GM21447 (cell line): ENCODE results near the gene PRDX5.

ENCODE experiments used
- ATAC-seq: cut with Tn5 transposase; IDR thresholded peaks from one replicate; pipeline ENCODE4 v1.9.1; 2021; ENCODE audit not compliant: unreplicated experiment

Gene PRDX5

DNA sequence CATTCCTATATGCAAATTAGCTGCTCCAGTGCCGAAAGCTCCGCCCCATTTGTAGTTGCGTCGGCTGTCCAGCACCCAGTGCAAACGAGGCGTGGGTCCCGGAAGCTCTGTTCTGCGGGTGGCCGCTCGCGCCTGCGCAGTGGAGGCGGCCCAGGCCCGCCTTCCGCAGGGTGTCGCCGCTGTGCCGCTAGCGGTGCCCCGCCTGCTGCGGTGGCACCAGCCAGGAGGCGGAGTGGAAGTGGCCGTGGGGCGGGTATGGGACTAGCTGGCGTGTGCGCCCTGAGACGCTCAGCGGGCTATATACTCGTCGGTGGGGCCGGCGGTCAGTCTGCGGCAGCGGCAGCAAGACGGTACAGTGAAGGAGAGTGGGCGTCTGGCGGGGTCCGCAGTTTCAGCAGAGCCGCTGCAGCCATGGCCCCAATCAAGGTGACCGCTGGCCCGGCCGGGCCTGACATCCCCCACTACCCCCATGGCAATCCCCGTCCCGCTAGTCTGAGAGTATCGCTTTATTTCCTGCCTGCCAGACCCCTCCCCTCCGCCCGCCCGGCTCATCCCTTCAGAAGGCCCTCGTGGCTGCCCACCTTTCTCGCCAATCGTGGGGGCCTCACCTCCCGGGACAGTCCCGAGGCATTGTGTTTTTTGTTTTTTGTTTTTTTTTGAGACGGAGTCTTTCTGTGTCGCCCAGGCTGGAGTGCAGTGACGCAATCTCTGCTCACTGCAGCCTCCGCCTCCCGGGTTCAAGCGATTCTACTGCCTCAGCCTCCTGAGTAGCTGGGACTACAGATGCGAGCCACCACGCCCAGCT lies at the start of gene PRDX5:
TSS of gene PRDX5 (plus strand) at position 161 of the 805 bp plus-strand sequence. CDS start at position 256, 95 bp downstream.
- peak; percentile 46 for ATAC-seq

DNA sequence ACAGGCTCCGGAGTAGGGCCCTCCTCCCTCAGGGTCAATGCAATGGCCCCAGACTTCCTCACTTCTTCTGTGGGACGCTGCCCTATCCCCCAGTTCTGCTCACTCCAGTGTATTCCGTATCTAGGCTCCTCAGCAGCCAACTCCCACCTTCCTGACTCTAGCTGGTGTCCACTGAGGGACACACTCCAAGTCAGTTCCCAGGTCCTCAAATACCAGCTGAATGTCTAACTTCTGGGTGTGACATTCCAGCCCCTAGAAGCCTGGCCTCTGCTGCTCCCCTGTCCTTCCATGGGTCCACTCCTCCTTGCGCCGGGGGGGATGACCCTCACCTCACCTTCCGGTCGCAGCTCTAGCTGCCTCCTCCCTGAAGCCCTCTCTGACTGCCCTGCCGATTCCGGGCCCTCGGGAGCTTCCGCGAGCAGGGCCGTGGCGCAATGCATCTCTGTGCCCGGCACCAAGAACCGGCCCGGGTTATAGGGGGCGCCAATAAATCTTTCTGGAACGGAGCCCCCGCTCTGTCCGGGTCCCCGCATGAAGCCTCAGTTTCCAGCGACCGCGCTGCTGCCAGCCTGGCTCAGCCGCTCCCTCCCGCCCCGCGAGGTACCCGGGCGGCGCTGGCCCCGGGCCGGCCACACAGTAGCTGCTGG lies 48.9 kb upstream of the PRDX5 start:
- ATAC-seq, result peak; percentile 6

DNA sequence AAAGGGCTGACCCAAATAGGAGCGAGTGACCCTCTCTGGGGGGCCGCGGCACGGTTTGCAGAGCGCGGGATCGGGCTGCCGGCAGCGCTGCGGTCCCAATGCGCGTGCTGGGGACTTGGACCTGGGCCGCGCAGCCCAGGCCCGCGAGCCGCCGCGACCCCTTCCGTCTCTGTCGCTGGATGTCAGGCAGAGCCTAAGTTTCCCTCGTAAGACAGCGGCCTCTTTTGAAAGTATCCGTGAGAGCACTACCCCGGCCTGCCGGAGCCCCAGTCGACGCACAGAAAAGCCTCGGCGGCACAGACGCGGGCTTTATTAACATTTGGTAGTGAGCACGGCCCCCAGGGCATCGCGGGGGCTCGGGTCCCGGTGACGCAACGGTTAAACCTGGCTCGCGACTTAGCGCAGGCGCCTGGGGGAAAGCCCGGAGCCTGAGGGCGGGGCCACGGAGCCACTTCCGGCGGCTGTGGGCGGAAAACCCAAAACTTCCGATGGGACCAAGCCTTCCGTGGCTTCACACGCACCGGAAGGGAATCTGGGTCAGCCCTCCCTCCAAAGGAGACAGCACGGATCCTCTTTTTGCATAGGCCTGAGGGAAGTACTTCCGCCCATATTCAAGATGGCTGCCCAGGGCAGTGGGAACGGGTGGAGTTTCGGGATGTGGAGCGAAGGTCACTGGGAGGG lies 48.2 kb upstream of the PRDX5 start:
- ATAC-seq, result peak; percentile 66

DNA sequence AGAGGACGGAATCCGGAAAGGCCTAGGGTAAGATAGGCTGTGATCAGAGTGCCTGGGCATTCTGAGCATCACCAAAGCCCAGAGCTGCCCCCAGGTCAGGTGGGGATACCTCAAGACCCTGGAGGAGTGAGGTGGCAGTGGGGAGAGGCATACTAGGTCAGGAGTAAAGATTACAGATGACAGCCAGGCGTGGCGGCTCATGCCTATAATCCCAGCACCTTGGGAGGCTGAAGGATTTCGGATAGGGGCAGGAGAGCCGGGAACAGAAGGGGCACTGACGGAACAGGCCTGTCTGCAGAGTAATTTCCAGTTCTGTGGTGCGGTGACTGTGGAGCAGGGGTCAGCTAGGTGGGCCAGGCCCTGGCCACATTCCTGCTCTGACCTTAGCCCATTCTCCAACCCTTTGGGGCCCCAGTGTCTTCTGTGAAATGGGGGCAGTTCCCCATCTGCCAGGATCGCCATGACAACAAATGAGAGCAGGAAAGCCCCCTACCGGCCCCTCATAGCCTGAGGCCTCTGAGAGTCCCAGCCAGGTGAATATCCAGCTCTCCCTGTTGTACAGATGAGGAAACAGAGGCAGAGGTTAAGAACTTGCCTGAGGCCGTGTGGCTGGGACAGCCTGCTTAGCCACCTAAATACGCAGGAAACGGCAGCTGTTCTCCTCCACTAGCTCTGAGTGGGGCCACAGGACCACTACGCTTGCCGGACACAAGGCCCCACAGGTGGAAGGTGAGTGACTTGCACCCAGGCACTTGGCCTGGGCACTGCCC lies 42.7 kb upstream of the PRDX5 start:
- ATAC-seq, result no peak

DNA sequence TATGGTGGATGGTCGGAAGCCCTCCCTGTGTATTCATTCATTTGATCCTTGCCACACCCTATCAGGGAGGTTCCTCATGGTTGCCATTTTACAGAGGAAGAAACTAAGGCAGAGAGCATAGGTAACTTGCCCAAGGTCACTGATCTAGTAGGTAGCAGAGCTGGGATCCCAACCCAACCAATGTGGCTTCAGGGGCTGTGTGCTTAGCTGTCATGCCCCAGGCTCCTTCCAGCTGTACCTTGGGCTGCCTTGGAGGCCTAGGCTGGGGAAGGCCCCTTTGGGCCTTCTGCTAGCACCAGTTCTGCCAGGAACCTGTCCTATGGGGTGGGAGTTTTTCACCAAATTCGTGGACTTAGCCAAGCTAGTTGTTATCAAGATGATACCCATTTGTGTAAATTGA lies 42.1 kb upstream of the PRDX5 start:
- ATAC-seq, result no peak

DNA sequence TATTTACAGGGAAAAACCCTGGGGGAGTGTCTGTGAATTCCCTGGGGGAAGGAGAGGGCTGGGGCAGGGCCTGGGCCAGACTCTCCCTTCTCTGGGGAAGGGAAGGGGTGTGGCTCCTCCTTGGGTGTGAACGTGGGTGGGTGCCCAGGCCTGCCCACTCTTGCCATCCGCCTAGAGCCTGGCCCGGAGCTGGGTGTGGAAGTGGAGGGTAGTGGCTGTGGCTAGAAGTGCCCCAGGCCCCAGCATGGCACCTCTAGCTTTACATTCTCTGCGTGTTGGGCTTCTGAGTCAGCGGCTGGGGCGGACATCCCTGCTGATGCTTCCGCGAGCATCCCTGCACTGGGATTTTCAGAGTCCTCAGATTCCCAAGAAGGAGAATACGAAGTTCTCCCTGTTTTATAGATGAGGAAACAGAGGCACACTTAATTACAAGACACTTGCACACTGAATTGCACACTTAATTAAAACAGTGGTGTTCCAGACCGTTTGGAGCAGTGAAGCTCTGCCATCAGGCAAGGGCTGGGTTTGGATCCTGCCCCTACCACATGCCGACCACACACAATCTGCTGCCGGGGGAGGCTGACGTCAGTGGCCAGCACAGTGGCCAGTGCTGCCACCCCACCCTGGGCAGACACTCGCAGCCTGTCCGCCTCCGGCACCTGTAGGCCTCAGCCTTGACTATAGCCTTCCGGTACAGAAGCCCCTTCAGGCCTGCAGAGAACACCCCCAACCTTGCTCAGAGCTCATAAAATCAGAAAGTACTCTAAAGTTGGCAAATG lies 41.1 kb upstream of the PRDX5 start:
- no peak for ATAC-seq

DNA sequence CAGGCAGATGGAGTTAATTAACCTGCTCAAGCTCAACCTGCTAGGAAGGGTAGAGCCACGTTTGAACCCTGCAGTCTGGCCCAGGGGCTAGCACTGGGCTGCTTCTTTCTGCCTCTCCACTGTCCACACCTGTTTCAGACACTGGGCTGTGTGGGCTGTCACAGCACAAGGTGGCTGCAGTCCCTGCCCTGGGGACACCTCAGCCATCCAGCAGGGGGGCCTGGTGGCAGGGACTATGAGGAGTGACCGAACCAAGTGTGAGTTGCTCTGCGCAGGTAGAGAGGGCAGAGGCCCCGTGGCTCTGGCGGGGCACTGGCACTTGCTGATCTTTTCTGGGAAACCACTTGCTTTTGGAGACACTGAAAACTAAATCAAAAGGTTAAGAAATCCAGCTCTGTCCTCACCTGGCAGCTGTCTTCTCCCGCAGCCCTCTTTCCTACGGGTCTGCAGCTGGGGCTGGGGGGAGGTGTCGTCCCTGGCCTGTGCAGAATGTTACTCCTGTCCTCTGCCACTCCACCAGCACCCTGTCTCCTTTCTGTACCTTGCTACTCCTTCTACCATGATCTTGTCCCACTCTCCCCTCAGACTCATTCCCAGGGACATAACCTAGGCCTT lies 39.2 kb upstream of the PRDX5 start:
- ATAC-seq, result no peak

DNA sequence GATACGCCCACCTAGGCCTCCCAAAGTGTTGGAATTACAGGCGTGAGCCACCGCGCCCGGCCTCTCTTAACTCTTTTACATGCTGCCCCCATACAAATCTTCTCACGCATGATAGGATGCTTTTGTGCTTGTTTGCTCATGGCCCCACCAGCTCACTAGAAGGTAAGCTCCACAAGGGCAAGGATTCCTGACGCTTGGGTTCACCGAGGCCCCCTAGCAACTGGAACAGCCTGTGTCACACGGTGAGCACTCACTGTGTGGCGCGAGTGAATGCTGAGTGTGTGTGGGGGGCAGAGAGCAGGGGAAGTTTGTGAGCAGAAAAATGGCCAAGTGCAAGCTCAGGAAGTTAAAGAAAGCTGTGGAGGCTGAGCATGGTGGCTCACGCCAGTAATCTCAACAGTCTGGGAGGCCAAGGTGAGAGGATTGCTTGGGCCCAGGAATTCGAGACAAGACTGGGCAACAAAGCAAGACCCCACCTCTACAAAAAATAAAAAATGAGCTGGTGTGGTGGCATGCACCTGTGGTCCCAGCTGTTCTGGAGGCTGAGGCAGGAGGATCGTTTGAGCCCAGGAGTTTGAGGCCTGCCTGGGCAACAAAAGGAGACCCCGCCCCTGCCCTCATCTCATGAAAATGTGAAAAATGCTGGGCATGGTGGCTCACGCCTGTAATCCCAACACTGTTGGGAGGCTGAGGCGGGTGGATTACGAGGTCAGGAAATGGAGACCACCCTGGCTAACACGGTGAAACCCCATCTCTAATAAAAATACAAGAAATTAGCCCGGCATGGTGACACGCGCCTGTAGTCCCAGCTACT lies 35.8 kb upstream of the PRDX5 start:
- ATAC-seq, result no peak

DNA sequence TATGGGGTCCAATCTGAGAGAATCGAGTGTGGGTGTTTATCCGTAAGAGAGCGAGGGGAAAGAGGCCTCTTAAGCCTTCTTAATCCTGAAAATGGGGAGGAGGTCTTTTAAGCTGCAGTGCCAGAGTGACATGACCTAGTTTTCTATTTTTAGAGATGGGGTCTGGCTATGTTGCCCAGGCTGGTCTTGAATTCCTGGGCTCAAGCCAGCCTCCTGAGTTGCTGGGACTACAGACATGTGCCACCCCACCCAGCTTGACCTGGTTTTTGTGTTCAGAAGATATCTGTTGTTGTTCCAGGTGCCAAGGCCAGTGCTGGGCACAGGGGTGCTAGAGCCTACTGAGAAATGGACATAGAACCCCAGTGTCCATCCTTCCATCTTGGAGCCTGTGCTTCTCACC lies 34.8 kb upstream of the PRDX5 start:
- ATAC-seq, result no peak

DNA sequence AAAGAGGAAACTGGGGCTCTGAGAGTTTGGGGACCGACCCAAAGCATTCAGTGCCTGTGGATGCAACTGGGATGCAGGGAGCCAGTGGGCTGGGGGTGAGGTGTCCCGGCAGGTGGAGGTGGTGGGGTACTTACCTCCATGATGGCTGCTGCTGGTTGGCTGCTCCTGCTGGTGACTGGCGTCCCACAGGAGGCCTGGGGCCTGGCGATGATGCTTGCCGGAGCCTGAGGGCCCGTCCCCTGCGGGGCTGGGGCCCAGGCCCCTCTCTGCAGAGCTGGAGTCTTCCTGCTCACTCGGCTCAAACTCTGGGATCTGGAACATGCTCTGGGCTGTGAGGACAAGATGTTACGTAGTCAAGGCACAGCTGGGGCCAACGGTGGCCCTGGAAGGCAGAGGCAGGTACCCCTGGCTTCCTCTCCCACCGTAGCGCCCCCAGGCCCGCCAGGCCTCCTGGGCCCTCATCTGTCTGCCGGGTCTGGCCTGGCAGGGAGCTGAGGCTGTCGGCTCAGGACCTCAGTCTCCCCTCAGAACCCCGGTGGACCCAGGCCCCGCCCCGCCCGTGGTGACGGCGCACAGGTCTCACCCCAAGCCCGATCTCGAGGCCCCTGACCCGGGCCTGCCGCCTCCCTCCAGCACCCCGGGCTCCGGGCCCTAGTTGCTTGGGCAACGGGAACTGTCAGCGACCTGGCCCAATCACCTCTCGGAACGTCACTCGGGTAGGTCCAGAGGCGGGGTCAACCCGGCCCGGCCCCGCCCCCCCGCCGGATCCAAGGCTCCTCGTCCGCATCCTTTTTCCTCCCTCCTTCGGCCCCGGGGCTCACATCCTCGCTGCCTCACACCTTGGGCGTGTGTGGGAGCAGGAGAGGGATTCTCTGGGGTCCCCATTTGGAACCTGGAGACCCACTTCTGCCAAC lies 33.6 kb upstream of the PRDX5 start, which contains the start of gene BAD:
TSS of gene BAD (minus strand) at position 618 of the 914 bp plus-strand sequence. CDS start at position 321, 297 bp downstream.
- ATAC-seq, result peak; percentile 74

DNA sequence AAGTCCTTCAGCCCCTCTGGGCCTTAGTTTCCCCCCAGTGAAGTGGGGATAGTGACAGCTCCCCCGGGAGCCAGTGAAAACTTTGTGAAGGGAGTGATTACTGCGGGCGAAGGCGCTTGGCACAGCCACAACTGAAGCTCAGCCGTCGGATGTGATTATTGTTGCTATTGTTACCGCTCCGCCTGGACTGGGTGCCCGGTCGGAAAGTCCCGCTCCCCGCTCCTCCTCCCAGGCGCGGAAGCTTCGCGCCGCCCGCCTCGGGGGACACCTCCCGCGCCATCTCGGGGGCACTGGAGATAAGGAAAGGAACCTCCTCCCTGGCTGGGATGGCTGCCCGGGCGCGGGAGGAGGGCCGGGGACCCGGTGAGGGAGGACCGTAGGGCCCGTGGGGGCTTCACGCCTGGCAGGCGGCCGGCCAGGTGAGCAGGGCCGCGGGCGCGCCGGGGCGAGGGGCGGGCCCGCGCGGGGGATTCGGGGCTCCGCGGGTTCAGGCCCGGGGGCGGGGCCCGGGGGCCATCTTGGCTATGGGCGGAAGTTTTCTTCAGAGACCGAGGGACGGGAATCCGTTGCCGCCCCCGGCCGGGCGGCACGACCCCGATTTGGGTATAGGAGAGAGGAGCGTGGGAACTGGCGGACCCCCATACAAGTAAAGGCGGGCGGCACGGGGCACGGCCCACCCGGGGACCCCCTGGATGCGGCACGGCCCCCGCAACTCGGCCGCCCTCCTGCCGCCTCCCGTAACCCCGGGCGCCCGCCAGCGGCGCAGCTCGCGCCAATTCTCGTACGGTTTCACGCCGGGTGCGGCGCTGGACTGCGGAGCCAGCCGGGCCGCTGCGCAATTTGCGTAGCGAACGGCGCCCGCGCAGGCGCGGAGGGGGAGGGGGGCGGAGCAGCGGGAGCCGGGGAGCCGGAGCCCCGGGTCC lies 32.7 kb upstream of the PRDX5 start, which contains the start of gene GPR137:
TSS of gene GPR137 (plus strand) at position 887 of the 923 bp plus-strand sequence. CDS start 677 bp downstream, outside the sequence.
- peak; percentile 54 for ATAC-seq

DNA sequence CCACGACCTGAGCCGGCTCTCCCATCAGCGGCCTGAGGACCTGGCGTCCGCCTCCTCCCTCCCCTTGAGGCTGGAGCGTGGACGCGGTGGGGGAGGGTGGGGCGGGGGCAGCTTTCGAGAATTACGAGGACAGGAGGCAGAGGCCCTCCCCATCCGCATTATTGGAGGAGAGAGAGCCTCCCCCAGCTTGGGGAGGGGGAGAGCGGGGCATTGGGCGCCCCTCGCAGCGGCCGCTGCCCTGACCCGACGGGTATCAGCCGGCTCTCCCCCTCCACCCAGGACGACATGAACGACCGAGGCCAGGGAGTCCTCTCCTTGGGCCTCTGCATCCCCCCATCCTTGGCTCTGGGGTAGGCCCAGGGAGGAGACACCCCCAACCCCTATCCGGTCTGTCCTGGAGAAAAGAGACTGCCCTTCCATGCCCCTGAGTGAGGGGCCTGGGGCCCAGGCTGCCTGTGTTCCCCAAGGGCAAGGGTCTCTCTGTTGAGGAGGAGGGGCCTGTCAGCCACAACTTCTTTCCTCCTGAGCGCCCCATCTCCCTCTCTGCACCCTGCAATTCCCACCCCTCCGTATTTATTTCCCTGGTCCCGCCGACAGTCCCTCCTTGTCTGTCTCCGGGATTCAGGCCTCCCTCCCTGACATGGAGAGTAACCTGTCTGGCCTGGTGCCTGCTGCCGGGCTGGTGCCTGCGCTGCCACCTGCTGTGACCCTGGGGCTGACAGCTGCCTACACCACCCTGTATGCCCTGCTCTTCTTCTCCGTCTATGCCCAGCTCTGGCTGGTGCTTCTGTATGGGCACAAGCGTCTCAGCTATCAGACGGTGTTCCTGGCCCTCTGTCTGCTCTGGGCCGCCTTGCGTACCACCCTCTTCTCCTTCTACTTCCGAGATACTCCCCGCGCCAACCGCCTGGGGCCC lies 31.8 kb upstream of the PRDX5 start:
- ATAC-seq, result no peak

DNA sequence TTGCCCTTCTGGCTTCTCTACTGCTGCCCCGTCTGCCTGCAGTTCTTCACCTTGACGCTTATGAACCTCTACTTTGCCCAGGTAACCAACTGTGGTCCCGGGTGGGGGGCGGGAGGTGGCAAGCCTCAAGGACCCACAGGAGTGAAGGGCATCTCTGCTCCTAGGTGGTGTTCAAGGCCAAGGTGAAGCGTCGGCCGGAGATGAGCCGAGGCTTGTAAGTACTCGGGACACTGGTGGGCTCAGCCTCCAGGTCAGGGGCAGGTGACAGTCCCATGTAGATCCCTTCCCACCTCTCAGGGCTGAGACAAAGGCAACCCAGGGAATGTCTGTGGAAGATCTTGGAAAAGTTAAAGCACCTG lies 31.1 kb upstream of the PRDX5 start:
- ATAC-seq, result no peak

DNA sequence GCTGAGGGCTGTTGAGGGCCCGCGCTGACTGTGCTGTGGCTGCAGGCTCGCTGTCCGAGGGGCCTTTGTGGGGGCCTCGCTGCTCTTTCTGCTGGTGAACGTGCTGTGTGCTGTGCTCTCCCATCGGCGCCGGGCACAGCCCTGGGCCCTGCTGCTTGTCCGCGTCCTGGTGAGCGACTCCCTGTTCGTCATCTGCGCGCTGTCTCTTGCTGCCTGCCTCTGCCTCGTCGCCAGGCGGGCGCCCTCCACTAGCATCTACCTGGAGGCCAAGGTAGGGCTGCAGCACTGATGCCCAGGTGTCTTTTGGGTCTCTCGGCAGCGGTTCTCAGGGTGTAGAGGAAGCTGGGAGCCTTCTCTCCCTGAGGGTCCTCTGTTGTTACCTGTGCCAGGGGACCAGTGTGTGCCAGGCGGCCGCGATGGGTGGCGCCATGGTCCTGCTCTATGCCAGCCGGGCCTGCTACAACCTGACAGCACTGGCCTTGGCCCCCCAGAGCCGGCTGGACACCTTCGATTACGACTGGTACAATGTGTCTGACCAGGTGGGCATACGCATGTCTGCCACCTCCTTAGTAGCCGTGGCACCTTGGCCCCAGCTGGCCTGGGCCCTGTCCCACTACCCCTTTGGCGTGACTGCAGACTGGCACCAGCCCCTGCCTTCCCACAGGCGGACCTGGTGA lies 30.1 kb upstream of the PRDX5 start:
- no peak for ATAC-seq

DNA sequence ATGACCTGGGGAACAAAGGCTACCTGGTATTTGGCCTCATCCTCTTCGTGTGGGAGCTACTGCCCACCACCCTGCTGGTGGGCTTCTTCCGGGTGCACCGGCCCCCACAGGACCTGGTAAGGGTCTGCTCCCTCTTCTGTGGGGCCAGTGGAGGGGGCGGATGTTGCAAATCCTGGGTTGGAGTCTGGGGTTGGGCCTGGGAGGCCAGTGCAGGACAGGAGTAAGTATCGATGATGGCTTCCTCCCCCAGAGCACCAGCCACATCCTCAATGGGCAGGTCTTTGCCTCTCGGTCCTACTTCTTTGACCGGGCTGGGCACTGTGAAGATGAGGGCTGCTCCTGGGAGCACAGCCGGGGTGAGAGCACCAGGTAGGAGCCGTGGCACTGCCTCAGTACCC lies 29.6 kb upstream of the PRDX5 start:
- ATAC-seq, result no peak
